Spleen (tissue), 13 donors: ENCODE measurements around the gene RNF208. TPM values are rescaled to one million over a fixed set of nuclear protein-coding genes. Genes with fewer than 3 reads are reported as not detected.
A peak's percentile ranks its signal among the peaks of the same experiment; 100 is the strongest.

ENCODE experiments used
- DNase-seq: peaks from one replicate; pipeline ENCODE4 v3.0.0-alpha.2; 2020
- H3K27ac ChIP-seq, 8 donors: fragments of 200-600 bp; sonication (generic) in 7 of 8; 1 replicate in 4 of 8; 2 replicates in 4 of 8; pipeline versions ENCODE4 v1.5.0 to v1.8.0; 2016 to 2021; ENCODE audit warnings: inconsistent platforms in 4 of 8, mild to moderate bottlenecking in 4 of 8, moderate library complexity in 1 of 8
- H3K27me3 ChIP-seq, 7 donors: fragments of 200-600 bp; sonication (generic) in 6 of 7; replicated peaks in 1 of 7; 1 replicate in 4 of 7; 2 replicates in 3 of 7; pipeline versions ENCODE4 v1.5.0 to v1.8.0; 2016 to 2021; ENCODE audit warnings: inconsistent platforms in 3 of 7, mild to moderate bottlenecking in 1 of 7
- H3K36me3 ChIP-seq, 6 donors: fragments of 200-600 bp; sonication (generic) in 5 of 6; 1 replicate in 4 of 6; 2 replicates in 2 of 6; pipeline versions ENCODE4 v1.5.0 to v1.8.0; 2016 to 2021; ENCODE audit warnings: inconsistent platforms in 2 of 6
- H3K4me1 ChIP-seq, 6 donors: fragments of 200-600 bp; sonication (generic) in 5 of 6; 1 replicate in 3 of 6; 2 replicates in 3 of 6; pipeline versions ENCODE4 v1.5.0 to v1.8.0; 2016 to 2021; ENCODE audit warnings: inconsistent platforms in 3 of 6
- H3K4me3 ChIP-seq, 8 donors: fragments of 200-600 bp; sonication (generic) in 7 of 8; 1 replicate in 4 of 8; 2 replicates in 4 of 8; pipeline versions ENCODE4 v1.5.0 to v1.8.0; 2016 to 2021; ENCODE audit warnings: inconsistent platforms in 4 of 8, mild to moderate bottlenecking in 4 of 8, moderate library complexity in 2 of 8
- H3K9me3 ChIP-seq, 8 donors: fragments of 200-600 bp; sonication (generic) in 7 of 8; 1 replicate in 4 of 8; 2 replicates in 4 of 8; pipeline versions ENCODE4 v1.5.0 to v1.8.0; 2016 to 2021; ENCODE audit warnings: inconsistent platforms in 4 of 8
- POLR2A ChIP-seq, 3 donors: fragments of 450-650 bp; IDR thresholded peaks; one replicate each; pipeline ENCODE4 v1.5.1; 2017; ENCODE audit warnings: antibody characterized with exemption in 3 of 3, mild to moderate bottlenecking in 1 of 3
- POLR2AphosphoS5 ChIP-seq, 3 donors: sonication (generic); formaldehyde crosslinking; IDR thresholded peaks; one replicate each; pipeline ENCODE4 v1.5.1; 2017; ENCODE audit warnings: antibody characterized with exemption in 3 of 3
- WGBS, 5 donors: extraction: QIAGEN DNeasy Blood & Tissue Kit in 3 of 5; methylation state at CpG; one replicate each; pipeline versions ENCODE4 v1.1.5 to v1.1.7; 2013 to 2018; 5-methylcytosine and 5-hydroxymethylcytosine counted together
- intact Hi-C: fragments of 100-400 bp; cut with DNase I; formaldehyde crosslinking; loops from one replicate; pipeline ENCODE4 v1.15.0; 2023; ENCODE audit warnings: low total_unique reads
- long read RNA-seq, 2 donors: transcript quantifications; one replicate each; lab custom pipeline, GENCODE V29; 2026
- polyA plus RNA-seq, 3 donors: library from polyadenylated mRNA; stranded (reverse); fragments of 200-250 nt; gene quantifications; one replicate each; pipeline ENCODE4 v1.2.1, GENCODE V29; 2013
- total RNA-seq, 7 donors: library from RNA; depleted of rRNA in 3 of 7; stranded (reverse); fragments of >200 nt in 3 of 7; fragmentation: NEBNext Ultra II Directional in 4 of 7; extraction: Animal tissue kit (Norgen Biotek cat#: 25700) in 4 of 7; gene quantifications; one replicate each; pipeline versions ENCODE4 v1.1.0 to v1.2.1, GENCODE V29; 2016 to 2021
- TF ChIP-seq, protein P1 (sequence below), 11 experiments: fragments of 200-600 bp in 7 of 11; fragments of 450-650 bp in 4 of 11; sonication (generic) in 4 of 11; IDR thresholded peaks in 8 of 11; conservative IDR thresholded peaks in 3 of 11; 1 replicate in 7 of 11; 2 replicates in 4 of 11; pipeline versions ENCODE4 v1.4.0 to v1.8.0; 2016 to 2021; ENCODE audit warnings: antibody characterized with exemption in 11 of 11, inconsistent platforms in 4 of 11, mild to moderate bottlenecking in 1 of 11
- donor health status: healthy with polysubstance abuse.
- donor health status: DM: no; HTN: no; CAD: no; lungs with moderate emphysema.
- donor health status: DM: no; HTN: no; CAD: no.
- donor health status: Bipolar disorder and iron deficiency.
- donor health status: healthy.
- donor health status: DM: no; HTN: no; CAD: no.
- donor health status: DM: yes; HTN: yes; CAD: no.

The RNF208 gene, protein sequence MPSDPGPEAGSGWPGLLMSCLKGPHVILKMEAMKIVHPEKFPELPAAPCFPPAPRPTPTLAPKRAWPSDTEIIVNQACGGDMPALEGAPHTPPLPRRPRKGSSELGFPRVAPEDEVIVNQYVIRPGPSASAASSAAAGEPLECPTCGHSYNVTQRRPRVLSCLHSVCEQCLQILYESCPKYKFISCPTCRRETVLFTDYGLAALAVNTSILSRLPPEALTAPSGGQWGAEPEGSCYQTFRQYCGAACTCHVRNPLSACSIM
- 1 to 10 TPM; 1.2 to 6.2 (median 2.4) TPM for total RNA-seq
- 1 to 10 TPM; 2.3 to 5.4 (median 2.9) TPM for polyA plus RNA-seq
- long read RNA-seq, donor 1: 0 reads
- long read RNA-seq, donor 2, partial matches to known transcripts: 0 of 3 reads
- long read RNA-seq, donor 2, other reads (novel, unspliced or antisense): 0 of 3 reads

DNA sequence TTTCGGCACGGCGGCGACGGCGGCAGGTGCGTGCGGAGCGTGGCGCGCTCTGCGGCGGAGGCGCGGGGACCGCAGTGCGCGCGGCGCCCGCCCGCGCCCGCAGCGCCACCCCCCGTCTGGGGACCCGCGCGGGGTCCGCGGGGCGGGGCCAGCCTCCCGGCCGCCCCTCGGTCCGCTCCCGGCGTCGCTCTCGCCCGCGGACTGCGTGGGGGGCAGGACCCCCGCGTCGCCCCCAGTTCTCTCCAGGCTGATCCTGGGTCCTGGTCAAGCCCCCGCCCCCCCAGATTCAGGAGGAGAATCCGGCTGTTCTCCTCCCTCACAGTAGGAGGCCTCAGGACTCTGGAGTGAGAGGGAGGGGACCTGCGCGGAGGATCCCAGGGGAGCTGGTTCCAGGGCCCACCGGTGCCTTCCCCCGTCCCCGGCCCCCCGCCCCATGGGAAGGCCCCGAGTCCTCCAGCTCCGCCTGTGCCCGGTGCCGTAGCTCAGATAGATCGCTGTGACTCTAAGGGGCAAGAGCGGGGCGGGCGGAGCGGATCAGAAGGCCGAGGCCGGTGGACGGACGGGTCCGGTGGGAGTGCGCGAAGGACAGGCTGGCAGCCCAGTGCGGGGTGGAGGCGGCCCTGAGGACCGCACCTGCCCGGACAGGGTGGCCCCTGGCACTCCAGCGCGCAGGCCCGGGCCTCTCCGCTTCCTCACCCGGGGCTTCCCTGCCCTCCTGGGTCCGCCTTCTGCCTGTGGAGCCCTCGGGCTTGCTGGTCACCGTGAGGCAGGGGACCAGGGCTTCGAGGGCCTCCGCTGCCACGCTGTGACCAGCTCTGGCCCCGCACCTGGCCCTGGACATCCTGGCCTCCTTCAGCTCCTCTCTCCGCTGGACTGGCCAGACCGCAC lies at the start of gene RNF208:
Gene RNF208 (minus strand): TSS at position 51 of the 888 bp plus-strand sequence. CDS start 1,028 bp downstream, outside the sequence.
- Histone ChIP-seq H3K4me3 (peak within 1 kb of the TSS; percentile 29 to 81 (median 62)), H3K27ac (peak within 1 kb of the TSS; percentile 37 to 94 (median 90)), H3K9me3 (no peaks in the 10 kb centered on the region), H3K36me3 (peaks cover 0 to 8% (median 0%) of the 10 kb centered on the region in 6 donors), H3K4me1 (peaks cover 8 to 66% (median 40%) of the 10 kb centered on the region in 6 donors), H3K27me3 (peaks cover 0 to 26% (median 4%) of the 10 kb centered on the region in 7 donors)
- DNase-seq: peak; percentile 88
- TF ChIP-seq POLR2AphosphoS5 (IDR thresholded peaks at IDR 0.05): no peak
- TF ChIP-seq, protein P1, sequence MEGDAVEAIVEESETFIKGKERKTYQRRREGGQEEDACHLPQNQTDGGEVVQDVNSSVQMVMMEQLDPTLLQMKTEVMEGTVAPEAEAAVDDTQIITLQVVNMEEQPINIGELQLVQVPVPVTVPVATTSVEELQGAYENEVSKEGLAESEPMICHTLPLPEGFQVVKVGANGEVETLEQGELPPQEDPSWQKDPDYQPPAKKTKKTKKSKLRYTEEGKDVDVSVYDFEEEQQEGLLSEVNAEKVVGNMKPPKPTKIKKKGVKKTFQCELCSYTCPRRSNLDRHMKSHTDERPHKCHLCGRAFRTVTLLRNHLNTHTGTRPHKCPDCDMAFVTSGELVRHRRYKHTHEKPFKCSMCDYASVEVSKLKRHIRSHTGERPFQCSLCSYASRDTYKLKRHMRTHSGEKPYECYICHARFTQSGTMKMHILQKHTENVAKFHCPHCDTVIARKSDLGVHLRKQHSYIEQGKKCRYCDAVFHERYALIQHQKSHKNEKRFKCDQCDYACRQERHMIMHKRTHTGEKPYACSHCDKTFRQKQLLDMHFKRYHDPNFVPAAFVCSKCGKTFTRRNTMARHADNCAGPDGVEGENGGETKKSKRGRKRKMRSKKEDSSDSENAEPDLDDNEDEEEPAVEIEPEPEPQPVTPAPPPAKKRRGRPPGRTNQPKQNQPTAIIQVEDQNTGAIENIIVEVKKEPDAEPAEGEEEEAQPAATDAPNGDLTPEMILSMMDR (IDR thresholded peaks at IDR 0.05 in 8 of 11, conservative IDR thresholded peaks at IDR 0.05 in 3 of 11): no peak
- no peak for TF ChIP-seq POLR2A (IDR thresholded peaks at IDR 0.05)
- WGBS, 5 donors: 3 to 8% (median 5%) methylated on average over 28 to 88 of the region's 88 CpGs
- intact Hi-C loops: loop anchor here (2.0 to 5.0 kb wide), 2 partner anchors 18 to 105 kb away; partner anchors contain the start of genes NDOR1 and TMEM203

DNA sequence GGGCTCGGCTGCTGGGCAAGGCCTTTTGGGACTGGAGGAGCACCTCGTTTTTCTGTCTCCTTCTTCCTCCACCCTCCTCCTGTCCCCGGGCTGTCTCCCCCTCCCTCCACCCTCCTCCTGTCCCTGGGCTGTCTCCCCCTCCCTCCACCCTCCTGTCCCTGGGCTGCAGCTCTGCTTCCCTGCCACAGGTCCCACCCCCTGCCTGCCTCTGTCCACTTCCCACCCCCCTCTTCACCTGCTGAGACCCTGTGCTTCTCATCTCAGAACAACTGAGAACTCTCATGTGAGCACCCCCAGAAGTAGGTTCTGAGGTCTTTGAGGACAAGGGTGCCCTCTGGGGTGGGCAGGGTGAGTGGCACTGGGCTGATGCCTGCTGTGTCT lies 49.6 kb upstream of the RNF208 start:
- H3K36me3 ChIP-seq: peaks cover 0 to 72% (median 31%) of the 10 kb centered on the region in 6 donors
- DNase-seq: peak; percentile 64
- H3K4me3 ChIP-seq: no peak overlapping the region
- no peaks in the 10 kb centered on the region for H3K9me3 ChIP-seq
- H3K4me1 ChIP-seq: peaks cover 18 to 91% (median 56%) of the 10 kb centered on the region in 6 donors
- 17 to 35% (median 27%) methylated on average over 3 of the region's 3 CpGs for WGBS, 5 donors
- intact Hi-C loops: no loop called here
- H3K27ac ChIP-seq: no peak overlapping the region
- no peaks in the 10 kb centered on the region for H3K27me3 ChIP-seq
- TF ChIP-seq POLR2A (IDR thresholded peaks at IDR 0.05) (no peak), POLR2AphosphoS5 (IDR thresholded peaks at IDR 0.05) (no peak)
- TF ChIP-seq, protein P1 (IDR thresholded peaks at IDR 0.05 in 8 of 11, conservative IDR thresholded peaks at IDR 0.05 in 3 of 11): no peak

DNA sequence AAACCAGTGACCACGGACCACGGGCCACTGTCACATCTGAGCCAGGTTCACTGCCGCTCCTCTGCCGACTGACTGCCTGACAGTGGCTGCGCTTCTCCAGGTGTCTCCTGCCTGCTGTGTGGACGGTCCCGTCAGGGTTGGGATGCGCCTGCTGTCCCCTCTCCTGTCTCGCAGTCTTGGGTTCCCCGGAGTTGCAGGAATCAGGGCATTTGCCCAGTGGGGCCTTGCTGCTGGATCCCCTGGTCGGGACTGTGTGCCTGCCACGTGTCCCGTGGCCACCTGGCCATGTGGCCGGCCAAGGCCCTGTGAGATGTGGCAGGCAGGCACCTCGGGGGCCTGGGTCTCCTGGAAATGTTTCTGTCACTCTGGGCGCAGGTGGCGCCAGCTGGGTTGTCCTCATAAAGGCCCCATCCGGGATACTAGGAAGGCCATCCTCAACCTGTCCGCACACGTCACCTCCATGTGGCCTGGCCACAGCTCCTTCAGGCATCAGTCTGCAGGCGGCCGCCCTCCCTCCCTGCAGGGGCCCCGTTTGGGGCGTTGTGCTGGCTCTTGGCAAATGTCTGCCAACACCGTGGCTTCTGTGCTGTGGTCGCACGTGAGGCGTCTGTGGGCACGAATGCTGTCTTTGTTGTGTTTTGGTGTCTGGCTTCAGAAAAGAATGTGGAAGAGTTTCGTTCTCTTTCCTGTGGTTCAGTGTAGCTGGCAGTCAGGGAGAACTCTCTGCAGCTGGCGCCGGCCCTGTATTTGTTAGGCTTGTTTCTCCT lies 49.1 kb upstream of the RNF208 start:
- no peak overlapping the region for H3K4me3 ChIP-seq
- H3K27ac ChIP-seq: no peak overlapping the region
- H3K9me3 ChIP-seq: no peaks in the 10 kb centered on the region
- intact Hi-C loops: no loop called here
- H3K36me3 ChIP-seq: peaks cover 0 to 78% (median 35%) of the 10 kb centered on the region in 6 donors
- no peaks in the 10 kb centered on the region for H3K27me3 ChIP-seq
- H3K4me1 ChIP-seq: peaks cover 12 to 91% (median 50%) of the 10 kb centered on the region in 6 donors
- TF ChIP-seq, protein P1 (IDR thresholded peaks at IDR 0.05 in 8 of 11, conservative IDR thresholded peaks at IDR 0.05 in 3 of 11): no peak
- peak in 1 of 3 donors; percentile 45 for TF ChIP-seq POLR2AphosphoS5 (IDR thresholded peaks at IDR 0.05)
- 56 to 71% (median 66%) methylated on average over 20 to 32 of the region's 32 CpGs for whole genome bisulfite sequencing, 5 donors
- peak; percentile 76 for DNase-seq
